Astrocyte (in vitro differentiated cells and primary cell): ENCODE results near the gene DCC. TPM values are rescaled to one million over a fixed set of nuclear protein-coding genes. Genes with fewer than 3 reads are reported as not detected.

Experiments
- DNase-seq: peaks from one replicate; pipeline ENCODE4 v3.0.0-alpha.2; 2010; ENCODE audit warnings: low read depth
- FAIRE-seq: peaks from 2 replicates; lab custom pipeline; 2011; peaks lifted over from hg19 to GRCh38; lab: Jason Lieb, UNC
- H2AFZ ChIP-seq: 2 replicates; pipeline ENCODE4 v1.6.0; 2012; ENCODE audit warnings: low read depth, low read length, inconsistent platforms
- H3K27ac ChIP-seq: 2 replicates; pipeline ENCODE4 v1.5.1; 2011; ENCODE audit warnings: low read depth, low read length, inconsistent platforms
- H3K27me3 ChIP-seq: 2 replicates; pipeline ENCODE4 v1.6.0; 2011; ENCODE audit warnings: low read length, inconsistent platforms; ENCODE audit not compliant: insufficient read depth
- H3K36me3 ChIP-seq: 2 replicates; pipeline ENCODE4 v1.5.1; 2011; ENCODE audit warnings: low read length, inconsistent platforms; ENCODE audit not compliant: insufficient read depth
- H3K4me1 ChIP-seq: 2 replicates; pipeline ENCODE4 v1.5.1; 2011; ENCODE audit warnings: low read length, inconsistent platforms; ENCODE audit not compliant: insufficient read depth
- H3K4me2 ChIP-seq: 2 replicates; pipeline ENCODE4 v1.6.0; 2012; ENCODE audit warnings: low read length, inconsistent platforms
- H3K4me3 ChIP-seq: 2 replicates; pipeline ENCODE4 v1.5.1; 2011; ENCODE audit warnings: low read depth, mild to moderate bottlenecking, low read length, inconsistent platforms; ENCODE audit not compliant: insufficient read depth
- H3K79me2 ChIP-seq: 2 replicates; pipeline ENCODE4 v1.6.0; 2012; ENCODE audit warnings: mild to moderate bottlenecking, low read length, inconsistent platforms; ENCODE audit not compliant: insufficient read depth
- H3K9ac ChIP-seq: 2 replicates; pipeline ENCODE4 v1.6.0; 2012; ENCODE audit warnings: mild to moderate bottlenecking, low read length, inconsistent platforms
- H3K9me3 ChIP-seq: 2 replicates; pipeline ENCODE4 v1.5.1; 2012; ENCODE audit warnings: low read depth, mild to moderate bottlenecking, low read length, inconsistent platforms; ENCODE audit not compliant: insufficient read depth
- H4K20me1 ChIP-seq: 2 replicates; pipeline ENCODE4 v1.6.0; 2012; ENCODE audit warnings: low read length, inconsistent platforms; ENCODE audit not compliant: insufficient read depth
- H3K27ac Mint-ChIP-seq: one replicate; pipeline ENCODE4 v1.8.0; 2021; ENCODE audit warnings: mild to moderate bottlenecking, mixed read lengths; ENCODE audit not compliant: unreplicated experiment
- H3K27me3 Mint-ChIP-seq: one replicate; pipeline ENCODE4 v1.8.0; 2021; ENCODE audit warnings: low read depth, mixed read lengths; ENCODE audit not compliant: unreplicated experiment
- H3K36me3 Mint-ChIP-seq: one replicate; pipeline ENCODE4 v1.8.0; 2021; ENCODE audit warnings: low read depth, mixed read lengths; ENCODE audit not compliant: unreplicated experiment
- H3K4me1 Mint-ChIP-seq: one replicate; pipeline ENCODE4 v1.8.0; 2021; ENCODE audit warnings: low read depth, mixed read lengths; ENCODE audit not compliant: unreplicated experiment
- H3K4me3 Mint-ChIP-seq: one replicate; pipeline ENCODE4 v1.8.0; 2021; ENCODE audit warnings: mild to moderate bottlenecking, moderate library complexity, mixed read lengths; ENCODE audit not compliant: unreplicated experiment
- H3K9me3 Mint-ChIP-seq: one replicate; pipeline ENCODE4 v1.8.0; 2021; ENCODE audit warnings: mild to moderate bottlenecking, mixed read lengths; ENCODE audit not compliant: unreplicated experiment
- CTCF ChIP-seq: IDR thresholded peaks from 2 replicates; pipeline ENCODE4 v1.5.1; 2011; ENCODE audit warnings: low read depth, mild to moderate bottlenecking, inconsistent platforms, low read length, moderate library complexity; ENCODE audit not compliant: insufficient read depth
- EZH2 ChIP-seq: IDR thresholded peaks from 2 replicates; pipeline ENCODE4 v1.6.1; 2012; ENCODE audit warnings: mild to moderate bottlenecking, low read length, inconsistent platforms; ENCODE audit not compliant: insufficient read depth
- total RNA-seq: library from RNA; stranded (reverse); gene quantifications from 2 replicates; pipeline ENCODE4 v1.2.1, GENCODE V29; 2021

DCC gene
- total RNA-seq, 1 donor from 2014 or later: 2.6 TPM

GRCh38 chr18:52544086-52544485, 204.1 kb downstream of the DCC start:
- Histone ChIP-seq H3K36me3 (no peaks in the 10 kb centered on the region), H4K20me1 (no peaks in the 10 kb centered on the region), H3K79me2 (no peaks in the 10 kb centered on the region), H3K4me3 (no peak overlapping the region), H3K4me2 (no peak overlapping the region), H3K27ac (no peak overlapping the region), H3K9me3 (no peaks in the 10 kb centered on the region), H3K27me3 (no peaks in the 10 kb centered on the region), H3K9ac (no peak overlapping the region), H3K4me1 (no peaks in the 10 kb centered on the region), H2AFZ (no peak overlapping the region)
- Mint-ChIP-seq H3K9me3 (no peaks in the 10 kb centered on the region), H3K27ac (no peak overlapping the region), H3K4me1 (no peaks in the 10 kb centered on the region), H3K36me3 (no peaks in the 10 kb centered on the region), H3K4me3 (no peak overlapping the region), H3K27me3 (peaks cover 4% of the 10 kb centered on the region)
- no peak for FAIRE-seq
- DNase-seq: no peak
- no peak for TF ChIP-seq EZH2
- TF ChIP-seq CTCF: no peak

GRCh38 chr18:52546686-52547346, 206.8 kb downstream of the DCC start:
- peaks cover 4% of the 10 kb centered on the region for H3K27me3 Mint-ChIP-seq
- Histone ChIP-seq H2AFZ (no peak overlapping the region), H3K9ac (no peak overlapping the region)

More at GRCh38 chr18:52546686-52547346, 206.8 kb downstream of the DCC start:
- Mint-ChIP-seq H3K4me3 (no peak overlapping the region), H3K4me1 (no peaks in the 10 kb centered on the region), H3K36me3 (no peaks in the 10 kb centered on the region), H3K27ac (no peak overlapping the region), H3K9me3 (no peaks in the 10 kb centered on the region)
- DNase-seq (no peak), FAIRE-seq (no peak)
- Histone ChIP-seq H3K79me2 (no peaks in the 10 kb centered on the region), H3K4me1 (no peaks in the 10 kb centered on the region), H3K4me3 (no peak overlapping the region), H3K27me3 (no peaks in the 10 kb centered on the region), H3K36me3 (no peaks in the 10 kb centered on the region), H3K9me3 (no peaks in the 10 kb centered on the region), H3K4me2 (no peak overlapping the region), H4K20me1 (no peaks in the 10 kb centered on the region), H3K27ac (no peak overlapping the region)
- TF ChIP-seq EZH2 (no peak), CTCF (no peak)
